ENCODE results near the gene PDF. TPM values are rescaled to one million over a fixed set of nuclear protein-coding genes. Genes with fewer than 3 reads are reported as not detected.

PDF gene
- total RNA-seq, 1 donor from 2014 or later, result 10.1 TPM

DNA sequence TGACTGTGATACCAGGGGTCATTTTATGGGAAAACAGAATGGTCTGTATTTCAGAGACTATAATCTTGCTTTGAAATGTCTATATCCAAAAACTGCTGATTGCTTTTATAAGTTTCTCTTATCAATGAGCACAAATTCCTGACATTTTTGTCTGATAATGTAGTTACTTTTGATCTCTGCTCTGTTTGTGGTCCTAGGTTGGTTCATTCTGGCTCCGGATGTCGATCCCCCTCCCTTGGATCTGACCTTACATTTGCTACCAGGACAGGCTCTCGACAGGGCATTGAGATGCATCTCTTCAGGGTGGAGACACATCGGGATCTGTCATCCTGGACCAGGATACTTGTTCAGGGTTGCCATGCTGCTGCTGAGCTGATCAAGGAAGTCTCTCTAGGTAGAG, 46.5 kb downstream of the PDF start:
- DNase-seq (ENCODE audit: low read depth in 2 of 2), result no peak

DNA sequence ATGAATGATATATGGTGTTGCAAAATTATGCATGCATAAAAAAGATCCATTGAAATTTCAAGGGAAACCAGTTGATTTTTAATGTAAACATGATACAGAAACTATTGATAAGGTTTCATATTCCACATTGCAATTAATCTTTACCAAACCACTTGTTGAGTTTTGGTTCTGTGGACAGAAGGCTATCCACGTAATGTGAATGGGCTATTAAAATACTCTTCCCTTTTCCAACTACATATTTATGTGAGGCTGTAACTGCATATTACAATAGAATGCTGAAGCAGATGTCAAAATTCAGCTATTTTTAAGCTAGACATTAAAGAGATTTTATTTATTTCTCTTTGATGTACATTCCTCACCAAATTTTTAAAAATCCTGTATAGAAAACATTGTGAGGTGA, 53.0 kb downstream of the PDF start:
- DNase-seq (ENCODE audit: low read depth in 2 of 2), result no peak

Other genes with a start within 250 kb of the PDF start
- gene HAS3, start 224.9 kb downstream of the PDF start, total RNA-seq, result 1.0 and 7.6 TPM in 2 replicates
- 60.8 and 85.3 TPM in 2 replicates for gene CHTF8, start 198.0 kb downstream of the PDF start, total RNA-seq
- 10.7 and 19.1 TPM in 2 replicates for gene UTP4, start 197.9 kb downstream of the PDF start, total RNA-seq
- 69.3 and 106 TPM in 2 replicates for gene SNTB2, start 143.4 kb downstream of the PDF start, total RNA-seq
- gene VPS4A, start 19.2 kb downstream of the PDF start, total RNA-seq, result 27.3 and 31.1 TPM in 2 replicates
- gene COG8, start 9.0 kb upstream of the PDF start, total RNA-seq, result 17.7 and 29.5 TPM in 2 replicates
- gene NIP7, start 9.2 kb upstream of the PDF start, total RNA-seq, result 22.7 and 23.0 TPM in 2 replicates
- not detected in 2 replicates for gene TMED6, start 21.2 kb upstream of the PDF start, total RNA-seq
- 9.2 and 13.1 TPM in 2 replicates for gene TERF2, start 55.4 kb upstream of the PDF start, total RNA-seq
- gene CYB5B, start 94.0 kb upstream of the PDF start, total RNA-seq, result 92.6 and 105 TPM in 2 replicates
- gene NFAT5, start 235.4 kb upstream of the PDF start, total RNA-seq, result 22.1 and 42.5 TPM in 2 replicates